ENCODE results near the gene ARAP1.

Gene ARAP1

GRCh38 chr11:72681226-72682153 is 70.7 kb downstream of the ARAP1 start:
- no peak for DNase-seq

- no peak for DNase-seq
These were observed 71.5 kb downstream of the ARAP1 start for GRCh38 chr11:72680624-72681158.

- no peak for DNase-seq
These were observed 72.3 kb downstream of the ARAP1 start for GRCh38 chr11:72679869-72680268.

GRCh38 chr11:72678524-72678923 is 73.7 kb downstream of the ARAP1 start:
- DNase-seq: no peak

DNA sequence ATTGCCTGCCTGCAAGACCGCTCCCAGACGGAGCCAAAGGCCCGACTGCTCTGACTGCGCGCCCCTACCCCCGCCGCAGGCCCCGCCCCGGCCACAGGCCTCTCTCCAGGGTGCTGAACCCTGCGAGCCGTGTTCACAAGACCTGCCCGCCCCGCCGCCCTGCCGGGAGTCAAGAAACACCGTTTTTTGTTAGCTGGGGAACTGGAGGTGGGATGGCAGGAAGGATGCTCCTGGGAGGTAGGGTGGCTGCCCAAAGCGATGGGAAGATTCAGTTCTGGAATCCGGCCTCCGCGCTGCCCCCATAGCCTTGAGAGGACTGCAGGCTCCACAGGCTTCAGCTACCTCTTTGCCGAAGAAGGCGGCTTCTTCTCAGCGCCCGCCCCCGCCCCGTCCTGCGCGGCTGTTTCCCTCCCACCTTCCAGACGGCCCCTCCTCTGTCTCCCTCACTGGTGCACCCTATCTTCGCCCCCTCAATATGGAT is 75.3 kb downstream of the ARAP1 start:
- peak; percentile 26 to 70 (median 37) for DNase-seq

GRCh38 chr11:72675221-72675620 is 77.0 kb downstream of the ARAP1 start:
- DNase-seq: no peak

- DNase-seq: no peak
These were observed 78.0 kb downstream of the ARAP1 start, which contains the start of gene PDE2A for GRCh38 chr11:72673943-72674828. Gene PDE2A, minus strand, starts transcription at chr11:72674422. Its CDS starts 215 bp downstream, at chr11:72674207.

DNA sequence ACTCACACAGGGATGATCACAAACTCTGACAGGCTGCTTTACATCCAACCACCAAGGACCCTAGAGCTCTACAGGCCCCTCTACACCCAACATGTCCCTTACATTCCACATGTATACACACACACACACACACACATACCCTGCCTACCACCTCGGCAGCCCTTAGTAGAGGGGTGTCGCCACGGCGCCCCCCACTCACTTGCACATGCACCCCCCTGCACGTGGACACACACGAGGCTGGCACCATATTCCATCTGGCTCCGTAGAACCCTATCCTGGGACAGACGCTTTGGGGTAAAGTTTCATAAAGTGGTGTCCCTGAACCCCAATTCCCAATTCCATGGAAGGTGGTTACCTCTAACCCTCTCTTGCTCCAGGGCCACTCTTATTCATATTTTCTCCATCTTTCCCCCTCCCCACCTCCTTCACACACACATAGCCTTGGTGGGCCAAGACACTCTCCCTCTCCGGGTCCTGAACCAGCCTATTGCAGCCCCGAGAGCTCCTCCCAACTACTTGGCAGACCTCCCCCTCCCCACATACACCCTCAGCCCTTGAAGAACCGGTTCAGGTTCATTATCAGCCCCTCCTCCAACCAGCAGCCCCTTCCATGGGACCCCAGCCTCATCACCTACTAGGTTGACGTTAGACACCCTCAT is 78.8 kb downstream of the ARAP1 start:
- no peak for DNase-seq

GRCh38 chr11:72672597-72673238 is 79.5 kb downstream of the ARAP1 start:
- DNase-seq: no peak

- no peak for DNase-seq
These were observed 80.8 kb downstream of the ARAP1 start for GRCh38 chr11:72671152-72672099.

GRCh38 chr11:72670041-72670440 is 82.2 kb downstream of the ARAP1 start:
- DNase-seq: no peak

DNA sequence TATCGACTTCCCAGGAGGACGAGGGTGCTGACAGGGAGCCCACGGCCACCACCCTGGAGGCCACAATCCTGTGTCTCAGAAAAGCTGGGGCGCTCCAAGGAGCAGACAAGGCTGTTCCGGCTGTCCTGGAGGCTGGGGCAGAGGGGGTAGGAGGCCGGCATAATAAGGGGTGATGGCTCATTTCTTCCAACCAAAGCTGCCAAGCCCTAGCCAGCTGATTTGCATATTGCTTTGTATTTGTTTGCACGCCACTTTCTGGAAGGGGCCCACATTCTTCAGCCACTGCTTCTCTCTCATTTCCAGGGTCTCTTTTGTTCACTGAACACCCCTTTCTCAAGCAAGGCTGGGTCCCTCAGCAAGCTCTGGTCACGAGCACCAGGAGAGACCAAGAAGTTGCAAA is 82.7 kb downstream of the ARAP1 start:
- DNase-seq: no peak

GRCh38 chr11:72668629-72669347 is 83.4 kb downstream of the ARAP1 start:
- DNase-seq: peak in 2 of 5 experiments; percentile 28 to 90

- no peak for DNase-seq
These were observed 86.2 kb downstream of the ARAP1 start for GRCh38 chr11:72665911-72666472.

GRCh38 chr11:72662036-72662435 is 90.2 kb downstream of the ARAP1 start:
- DNase-seq: no peak

DNA sequence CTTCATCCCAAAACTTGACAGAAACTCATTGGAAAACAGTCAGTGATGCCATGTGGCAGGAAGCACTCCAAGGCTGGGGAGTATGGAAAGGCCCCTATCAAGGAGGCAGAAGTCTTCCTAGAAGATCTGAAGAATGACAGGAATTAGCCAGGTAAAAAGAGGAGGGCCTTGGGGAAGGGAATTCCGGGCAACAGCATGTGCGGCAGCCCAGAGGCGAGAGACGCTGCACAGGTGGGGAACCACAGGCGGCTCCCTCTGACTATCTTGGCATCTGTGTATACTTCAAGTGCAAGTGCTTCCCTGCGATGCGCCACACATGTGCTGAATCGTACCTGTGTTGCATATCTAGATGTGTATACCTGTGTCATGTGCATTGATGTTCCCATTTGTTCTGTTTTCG is 90.7 kb downstream of the ARAP1 start:
- no peak for DNase-seq

GRCh38 chr11:72658989-72659640 is 93.1 kb downstream of the ARAP1 start:
- no peak for DNase-seq

GRCh38 chr11:72657411-72658100 is 94.7 kb downstream of the ARAP1 start:
- DNase-seq: no peak
